Femur (tissue), 1 donor: ENCODE measurements around the gene ARSG.

Source experiments
- DNase-seq: peaks from one replicate; pipeline ENCODE4 v3.0.0-alpha.2; 2017

ARSG gene

GRCh38 chr17:68432086-68432864 lies 141.0 kb downstream of the ARSG start:
- no peak for DNase-seq

DNA sequence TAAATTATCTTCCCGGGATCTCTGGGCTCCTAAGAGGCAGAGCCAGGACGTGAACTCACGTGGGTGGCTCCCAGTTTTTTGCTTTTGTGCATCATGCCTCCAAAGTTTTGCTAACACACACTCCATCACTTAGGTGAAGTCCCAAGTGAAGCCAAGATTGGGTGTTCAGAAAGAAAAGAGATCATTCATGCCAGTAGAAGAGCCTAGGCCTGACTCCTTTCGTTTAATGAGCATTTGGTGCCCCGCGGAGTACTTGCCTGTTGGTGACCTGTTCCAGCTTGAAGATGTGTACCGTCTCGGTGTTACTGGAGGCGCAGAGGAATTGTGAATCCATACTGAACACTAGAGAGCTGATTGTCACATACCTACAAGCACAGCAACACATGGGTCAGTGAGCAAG lies 141.9 kb downstream of the ARSG start:
- no peak for DNase-seq

GRCh38 chr17:68433911-68434508 lies 142.7 kb downstream of the ARSG start:
- DNase-seq: no peak

GRCh38 chr17:68435361-68435760 lies 144.1 kb downstream of the ARSG start:
- no peak for DNase-seq

DNA sequence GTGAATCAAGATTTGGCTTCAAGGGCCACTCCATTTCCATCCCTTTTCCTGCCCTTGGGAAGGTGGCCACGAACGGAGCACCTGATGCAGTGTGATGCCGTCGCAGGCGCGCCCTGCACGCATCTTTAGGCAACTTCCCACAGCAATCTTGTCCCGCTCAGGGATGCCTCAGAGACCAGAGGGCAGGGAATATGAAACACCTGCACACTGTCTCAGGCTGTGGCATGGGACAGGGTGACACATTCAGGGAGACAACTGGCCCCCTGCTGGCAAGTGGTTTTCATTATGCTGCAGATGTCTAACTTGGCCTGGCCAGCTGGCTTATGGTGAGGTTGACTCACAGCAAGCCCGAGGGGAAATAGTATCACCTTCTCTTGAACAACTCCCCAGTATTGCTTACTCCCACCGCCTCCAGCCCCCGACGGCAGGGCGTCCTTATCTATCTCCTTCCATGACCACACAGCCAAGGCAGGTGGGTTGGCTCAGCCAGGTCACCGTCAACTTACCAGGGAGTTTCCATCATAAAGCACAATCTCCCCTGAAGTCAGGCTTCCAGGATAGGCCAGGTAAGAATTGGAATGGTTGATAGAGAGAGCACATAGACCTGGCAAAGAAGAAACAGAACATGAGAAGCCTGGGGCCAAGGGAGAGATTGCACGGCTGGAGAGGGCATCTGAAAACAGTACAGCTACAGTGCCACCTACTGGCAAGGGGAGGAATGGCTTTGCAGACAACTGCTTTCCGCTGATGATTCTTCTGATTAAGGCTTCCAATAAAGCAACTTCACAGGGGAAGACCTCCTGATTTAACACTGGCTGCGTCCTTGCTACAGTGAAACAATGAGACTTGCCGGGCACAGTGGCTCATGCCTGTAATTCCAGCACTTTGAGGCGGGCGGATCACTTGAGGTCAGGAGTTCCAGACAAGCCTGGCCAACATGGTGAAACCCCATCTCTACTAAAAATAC lies 144.9 kb downstream of the ARSG start:
- peak; percentile 78 for DNase-seq

DNA sequence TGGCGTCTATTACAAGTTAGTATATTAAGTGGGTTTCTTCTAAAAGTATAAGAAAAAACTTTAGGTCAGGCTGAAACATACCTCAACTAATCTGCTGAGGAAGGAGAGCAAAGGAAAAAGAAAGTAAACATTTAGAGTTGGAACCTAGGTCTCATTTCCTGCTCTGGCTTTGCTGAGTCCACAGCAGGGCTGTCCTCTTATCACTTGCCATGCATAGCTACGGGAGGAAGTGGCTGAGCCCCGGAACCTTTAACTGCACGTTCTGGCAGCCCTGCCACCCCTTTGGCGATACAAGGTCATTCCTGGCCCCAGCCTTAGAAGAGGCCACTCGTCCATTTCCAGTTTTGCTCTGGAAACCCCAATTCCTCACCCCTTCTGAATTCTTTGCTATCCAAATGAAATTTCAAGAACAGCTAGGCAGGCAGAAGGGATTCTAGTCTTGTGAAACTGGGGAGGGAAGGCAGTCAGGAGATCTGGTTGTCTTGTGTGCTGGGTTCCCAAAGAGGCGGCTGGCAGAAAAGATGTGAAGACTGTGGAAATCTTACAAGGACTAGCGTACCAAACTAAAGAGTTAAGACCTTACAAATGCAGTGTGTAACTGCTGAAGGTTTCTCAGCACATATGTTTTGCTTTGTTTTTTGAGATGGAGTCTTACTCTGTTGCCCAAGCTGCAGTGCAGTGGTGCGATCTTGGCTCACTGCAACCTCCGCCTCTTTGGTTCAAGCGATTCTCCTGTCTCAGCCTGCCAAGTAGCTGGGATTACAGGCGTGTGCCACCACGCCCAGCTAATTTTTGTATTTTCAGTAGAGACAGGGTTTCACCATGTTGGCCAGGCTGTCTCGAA lies 146.9 kb downstream of the ARSG start:
- no peak for DNase-seq

DNA sequence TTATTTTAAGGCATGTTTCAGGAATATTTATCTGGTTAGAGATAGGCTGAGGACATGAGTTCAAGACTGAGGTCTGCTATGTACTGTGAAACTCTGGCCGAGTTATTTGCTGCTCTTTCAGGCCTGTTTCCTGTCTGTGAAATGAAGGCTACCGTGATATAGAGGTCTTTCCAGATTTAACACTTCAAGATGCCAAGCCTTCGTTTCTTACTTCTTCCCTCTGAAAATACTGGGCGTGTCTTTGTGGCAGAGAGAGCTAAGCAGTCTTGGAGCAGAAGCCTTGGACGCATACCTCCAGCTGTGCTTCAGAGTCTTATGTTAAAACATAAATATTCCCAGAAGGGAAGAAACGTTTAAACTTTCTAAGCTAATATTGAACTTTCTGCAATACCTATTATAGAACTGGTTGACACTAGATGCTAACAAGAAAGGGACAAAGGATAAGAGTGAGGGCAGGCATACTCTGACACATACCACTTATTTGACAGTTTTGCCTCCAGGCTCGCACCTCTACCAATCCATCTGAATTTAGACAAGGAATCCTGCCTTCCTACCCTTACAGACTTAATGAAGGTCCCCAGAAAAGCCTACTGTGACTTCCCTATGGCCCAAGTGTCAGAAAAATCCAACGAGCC lies 148.5 kb downstream of the ARSG start:
- DNase-seq: no peak

GRCh38 chr17:68440526-68440925 lies 149.2 kb downstream of the ARSG start:
- DNase-seq: no peak

DNA sequence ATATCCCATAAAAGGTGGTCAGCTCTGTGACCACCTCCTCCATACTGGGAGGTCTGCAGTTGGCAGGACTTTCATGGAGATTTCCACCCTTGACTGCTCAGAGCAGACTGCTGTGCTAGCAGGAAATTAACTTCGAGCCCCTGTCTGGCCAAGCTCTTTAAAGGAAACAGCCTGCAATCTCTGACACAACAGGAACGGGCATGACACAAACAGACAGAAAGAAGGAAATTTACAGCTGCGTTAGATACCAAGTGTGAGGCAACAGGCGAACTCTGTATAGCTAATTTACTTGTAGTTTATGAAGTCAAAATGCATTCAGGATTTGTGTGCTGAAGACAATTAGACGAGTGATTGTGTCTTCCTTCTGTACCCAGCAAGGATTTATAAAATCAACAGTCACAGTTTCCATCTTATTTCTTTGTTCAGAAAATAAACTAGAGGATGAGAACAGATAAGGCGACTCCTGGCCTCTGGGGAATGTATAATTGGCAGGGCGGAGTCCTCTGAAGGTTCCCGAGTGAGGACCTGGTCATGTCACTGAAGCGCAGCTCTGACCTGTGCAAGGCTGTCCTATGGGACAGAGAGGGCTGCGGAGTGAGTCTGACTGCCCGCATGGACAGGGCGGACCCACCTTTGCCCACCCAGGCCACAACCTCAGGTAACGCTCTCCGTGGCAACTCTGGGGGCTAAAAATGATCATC lies 149.9 kb downstream of the ARSG start:
- peak; percentile 41 for DNase-seq

DNA sequence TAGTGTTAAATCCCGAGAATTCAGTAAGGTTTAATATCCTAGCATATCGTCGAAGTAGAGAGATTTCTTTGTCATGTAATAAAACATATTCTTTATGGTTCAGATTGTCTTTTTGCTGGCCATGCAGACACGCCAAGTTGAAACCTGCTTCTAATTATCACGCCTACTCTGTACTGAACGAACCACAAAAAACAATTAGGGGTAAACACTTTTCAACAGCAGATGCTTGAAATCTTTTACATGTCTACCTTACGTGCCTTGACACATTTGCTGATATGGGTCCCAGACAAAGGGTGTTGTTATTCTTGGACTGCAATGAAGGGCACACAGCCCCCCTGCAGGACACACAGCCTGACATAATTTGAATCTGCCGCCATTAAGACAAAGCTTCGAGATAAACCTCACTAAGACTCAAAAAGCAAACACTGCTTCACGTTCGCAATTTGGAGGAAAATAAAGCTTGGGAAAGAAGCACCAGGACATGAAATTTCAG lies 152.7 kb downstream of the ARSG start:
- no peak for DNase-seq

DNA sequence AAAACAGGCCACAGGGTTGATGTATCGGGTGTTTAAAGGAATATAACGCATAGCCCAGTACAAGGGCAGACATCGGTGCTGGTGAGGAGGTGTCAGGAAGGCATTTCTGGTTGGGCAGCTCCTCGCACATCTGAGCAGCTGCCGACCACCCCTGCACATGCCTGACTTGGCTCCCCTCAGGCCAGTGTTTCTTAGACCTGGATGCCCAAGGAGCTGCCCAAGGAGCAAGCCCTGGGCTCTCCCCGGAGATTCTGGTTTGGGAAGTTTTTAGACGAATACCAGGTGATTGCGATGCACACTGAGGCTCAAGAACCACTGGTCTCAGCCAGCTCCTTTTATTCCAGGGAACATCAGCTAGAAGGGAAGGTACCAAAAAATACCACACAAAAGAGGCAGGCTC lies 154.4 kb downstream of the ARSG start:
- DNase-seq: no peak

- DNase-seq: no peak
These were observed 155.3 kb downstream of the ARSG start for GRCh38 chr17:68446626-68447041.

GRCh38 chr17:68449021-68449739 lies 157.9 kb downstream of the ARSG start:
- no peak for DNase-seq

DNA sequence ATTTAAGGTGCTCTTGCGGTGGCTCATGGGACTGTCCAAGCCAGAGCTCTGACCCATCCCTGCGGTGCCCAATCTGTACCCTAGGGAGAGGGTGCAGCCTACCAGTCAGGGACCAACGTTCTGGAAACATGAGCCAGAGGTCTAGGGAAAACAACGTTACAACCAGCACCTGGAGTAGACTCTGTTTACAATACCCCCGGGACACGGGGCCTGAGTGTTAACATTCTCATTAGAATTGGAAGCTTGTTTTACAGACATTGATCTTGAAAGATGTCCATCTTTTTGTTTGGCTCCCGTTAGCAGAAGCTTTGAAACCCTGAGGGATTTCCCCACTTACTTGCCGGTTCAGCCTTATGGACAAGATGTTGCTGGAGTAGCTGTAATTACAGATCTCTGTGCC lies 159.1 kb downstream of the ARSG start:
- DNase-seq: no peak

DNA sequence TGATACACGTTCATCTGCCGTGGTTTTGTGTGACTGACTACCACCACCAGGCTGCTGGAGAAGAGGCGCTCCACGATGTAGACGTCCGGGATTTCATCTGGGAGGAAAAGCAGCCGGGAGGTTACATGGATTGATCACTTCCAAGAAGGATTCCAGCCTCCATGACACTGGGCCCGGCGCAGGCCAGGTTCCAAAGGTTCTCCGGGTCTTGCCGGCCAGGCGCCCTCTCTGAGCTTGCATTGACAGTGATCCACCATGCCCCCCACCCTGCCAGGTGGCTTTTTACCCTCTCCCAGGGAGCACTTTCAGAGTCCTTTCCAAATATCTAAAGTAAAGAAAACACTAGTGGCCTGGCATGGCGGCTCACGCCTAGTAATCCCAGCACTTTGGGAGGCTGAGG lies 159.5 kb downstream of the ARSG start:
- no peak for DNase-seq

- DNase-seq: no peak
These were observed 160.5 kb downstream of the ARSG start for GRCh38 chr17:68451670-68452354.

GRCh38 chr17:68452724-68453290 lies 161.5 kb downstream of the ARSG start:
- DNase-seq: no peak

GRCh38 chr17:68453991-68454665 lies 162.8 kb downstream of the ARSG start:
- no peak for DNase-seq

GRCh38 chr17:68455901-68456338 lies 164.6 kb downstream of the ARSG start:
- no peak for DNase-seq
